DMS 273 (cell line): ENCODE data around the gene NEB.
A peak's percentile ranks its signal among the peaks of the same experiment; 100 is the strongest.

ENCODE experiments used
- DNase-seq: peaks from one replicate; lab custom pipeline; 2025; ENCODE audit not compliant: unreplicated experiment; lab: John Stamatoyannopoulos, UW

Gene NEB, protein sequence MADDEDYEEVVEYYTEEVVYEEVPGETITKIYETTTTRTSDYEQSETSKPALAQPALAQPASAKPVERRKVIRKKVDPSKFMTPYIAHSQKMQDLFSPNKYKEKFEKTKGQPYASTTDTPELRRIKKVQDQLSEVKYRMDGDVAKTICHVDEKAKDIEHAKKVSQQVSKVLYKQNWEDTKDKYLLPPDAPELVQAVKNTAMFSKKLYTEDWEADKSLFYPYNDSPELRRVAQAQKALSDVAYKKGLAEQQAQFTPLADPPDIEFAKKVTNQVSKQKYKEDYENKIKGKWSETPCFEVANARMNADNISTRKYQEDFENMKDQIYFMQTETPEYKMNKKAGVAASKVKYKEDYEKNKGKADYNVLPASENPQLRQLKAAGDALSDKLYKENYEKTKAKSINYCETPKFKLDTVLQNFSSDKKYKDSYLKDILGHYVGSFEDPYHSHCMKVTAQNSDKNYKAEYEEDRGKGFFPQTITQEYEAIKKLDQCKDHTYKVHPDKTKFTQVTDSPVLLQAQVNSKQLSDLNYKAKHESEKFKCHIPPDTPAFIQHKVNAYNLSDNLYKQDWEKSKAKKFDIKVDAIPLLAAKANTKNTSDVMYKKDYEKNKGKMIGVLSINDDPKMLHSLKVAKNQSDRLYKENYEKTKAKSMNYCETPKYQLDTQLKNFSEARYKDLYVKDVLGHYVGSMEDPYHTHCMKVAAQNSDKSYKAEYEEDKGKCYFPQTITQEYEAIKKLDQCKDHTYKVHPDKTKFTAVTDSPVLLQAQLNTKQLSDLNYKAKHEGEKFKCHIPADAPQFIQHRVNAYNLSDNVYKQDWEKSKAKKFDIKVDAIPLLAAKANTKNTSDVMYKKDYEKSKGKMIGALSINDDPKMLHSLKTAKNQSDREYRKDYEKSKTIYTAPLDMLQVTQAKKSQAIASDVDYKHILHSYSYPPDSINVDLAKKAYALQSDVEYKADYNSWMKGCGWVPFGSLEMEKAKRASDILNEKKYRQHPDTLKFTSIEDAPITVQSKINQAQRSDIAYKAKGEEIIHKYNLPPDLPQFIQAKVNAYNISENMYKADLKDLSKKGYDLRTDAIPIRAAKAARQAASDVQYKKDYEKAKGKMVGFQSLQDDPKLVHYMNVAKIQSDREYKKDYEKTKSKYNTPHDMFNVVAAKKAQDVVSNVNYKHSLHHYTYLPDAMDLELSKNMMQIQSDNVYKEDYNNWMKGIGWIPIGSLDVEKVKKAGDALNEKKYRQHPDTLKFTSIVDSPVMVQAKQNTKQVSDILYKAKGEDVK (N-terminal part only)

GRCh38 chr2:151733771-151734672 lies at the start of gene NEB:
Gene NEB, minus strand, starts transcription at chr2:151734476. Its CDS starts 1,320 bp downstream, at chr2:151733156.
- peak; percentile 28 for DNase-seq

DNA sequence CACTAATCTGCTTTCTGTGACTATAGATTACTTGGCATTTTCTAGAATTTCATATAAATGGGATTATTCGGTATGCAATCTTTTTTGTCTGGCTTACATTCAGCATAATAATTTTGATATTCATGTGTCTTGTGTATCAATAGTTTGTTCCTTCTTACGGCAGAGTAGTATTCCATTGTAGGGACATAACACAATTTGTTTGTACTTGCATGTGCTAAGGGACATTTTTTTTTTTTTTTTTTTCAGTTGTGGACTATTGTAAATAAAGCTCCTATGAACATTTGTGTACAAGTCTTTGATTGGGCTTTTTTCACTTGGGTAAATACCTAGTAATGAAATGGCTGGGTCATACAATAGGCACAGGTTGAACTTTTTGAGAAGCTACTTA lies 48.9 kb upstream of the NEB start:
- no peak for DNase-seq

- no peak for DNase-seq
Observed at GRCh38 chr2:151782378-151783132, 48.3 kb upstream of the NEB start.

- DNase-seq = no peak
Observed at GRCh38 chr2:151781642-151782041, 47.4 kb upstream of the NEB start.

- no peak for DNase-seq
Observed at GRCh38 chr2:151780938-151781337, 46.7 kb upstream of the NEB start.

DNA sequence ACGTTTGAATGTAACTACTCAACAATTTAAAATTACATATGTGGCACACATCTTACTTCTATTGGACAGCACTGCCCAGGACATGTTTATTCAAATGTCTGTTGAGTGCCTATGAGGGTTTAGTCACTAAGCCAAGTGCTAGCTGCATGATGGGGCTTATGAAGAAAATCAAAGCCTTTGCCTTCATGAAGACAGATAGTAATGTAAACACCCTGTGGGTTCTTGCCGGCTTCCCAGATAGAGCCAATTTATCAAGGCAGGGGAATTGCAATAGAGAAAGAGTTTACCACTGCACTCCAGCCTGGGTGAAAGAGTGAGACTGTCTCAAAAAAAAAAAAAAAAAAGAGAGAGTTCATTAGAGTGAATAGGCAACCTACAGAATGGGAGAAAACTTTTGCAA lies 43.7 kb upstream of the NEB start:
- no peak for DNase-seq

DNA sequence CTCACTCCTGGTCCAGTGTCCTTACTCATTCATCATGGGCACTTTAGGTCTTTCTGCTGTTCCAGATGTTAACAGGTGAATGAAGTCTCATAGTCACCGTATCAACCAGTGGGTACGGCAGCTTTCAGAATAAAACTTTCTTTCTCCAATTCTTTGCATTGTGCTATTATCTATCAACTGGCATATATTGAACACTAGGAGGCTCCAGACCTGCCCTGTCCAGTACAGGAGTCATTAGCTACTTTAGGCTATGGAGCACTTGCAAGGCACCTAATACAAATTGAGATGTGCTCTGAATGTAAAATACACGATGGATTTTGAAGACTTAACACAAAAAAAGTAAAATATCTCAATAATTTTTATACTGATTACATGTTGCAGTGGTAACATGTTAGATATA lies 43.2 kb upstream of the NEB start:
- DNase-seq = no peak

DNA sequence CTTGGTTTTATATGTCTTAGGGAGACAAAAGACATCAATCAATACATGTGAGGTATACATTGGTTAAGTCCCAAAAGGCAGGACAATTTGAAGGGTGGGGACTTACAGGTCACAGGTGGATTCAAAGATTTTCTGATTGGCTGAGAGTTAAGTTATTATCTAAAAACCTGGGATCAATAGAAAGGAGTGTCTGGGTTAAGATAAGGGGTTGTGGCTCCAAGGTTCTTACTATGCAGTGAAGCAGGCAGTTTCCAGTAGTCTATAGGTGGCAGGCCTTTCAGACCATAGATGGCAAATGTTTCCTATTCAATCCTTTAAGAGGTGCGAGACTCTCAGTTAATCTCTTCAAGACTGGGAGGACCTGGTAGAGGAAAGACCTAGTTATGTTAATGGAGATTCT lies 42.1 kb upstream of the NEB start:
- no peak for DNase-seq

DNA sequence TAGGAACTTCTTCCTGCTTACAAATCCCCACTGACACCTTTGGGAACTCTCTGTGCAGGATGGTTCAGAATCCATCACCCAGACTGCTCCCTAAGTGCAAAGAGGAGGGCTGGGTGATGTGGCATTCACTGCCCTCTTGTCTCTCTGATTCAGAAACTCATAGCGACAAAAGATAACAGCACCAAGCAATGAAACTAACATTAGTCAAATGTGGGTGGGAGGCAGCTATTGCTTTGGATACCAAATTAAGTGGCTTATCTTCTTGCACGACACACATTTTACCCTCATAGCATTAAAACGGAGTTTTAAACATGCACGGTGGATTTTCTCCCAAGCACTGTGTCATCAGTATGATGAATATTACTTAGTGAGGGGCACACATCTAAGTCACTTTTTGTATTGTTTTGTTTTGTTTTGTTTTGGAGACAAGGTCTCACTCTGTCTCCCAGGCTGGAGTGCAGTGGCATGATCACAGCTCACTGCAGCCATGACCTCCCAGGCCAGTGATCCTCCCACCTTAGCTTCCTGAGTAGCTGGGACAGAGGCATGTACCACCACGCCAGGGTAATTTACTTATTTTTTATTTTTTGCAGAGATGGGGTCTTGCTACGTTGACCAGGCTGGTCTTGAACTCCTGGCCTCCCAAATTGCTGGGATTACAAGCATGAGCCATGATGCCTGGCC lies 40.9 kb upstream of the NEB start:
- no peak for DNase-seq

GRCh38 chr2:151774506-151774905 lies 40.2 kb upstream of the NEB start:
- DNase-seq = no peak

DNA sequence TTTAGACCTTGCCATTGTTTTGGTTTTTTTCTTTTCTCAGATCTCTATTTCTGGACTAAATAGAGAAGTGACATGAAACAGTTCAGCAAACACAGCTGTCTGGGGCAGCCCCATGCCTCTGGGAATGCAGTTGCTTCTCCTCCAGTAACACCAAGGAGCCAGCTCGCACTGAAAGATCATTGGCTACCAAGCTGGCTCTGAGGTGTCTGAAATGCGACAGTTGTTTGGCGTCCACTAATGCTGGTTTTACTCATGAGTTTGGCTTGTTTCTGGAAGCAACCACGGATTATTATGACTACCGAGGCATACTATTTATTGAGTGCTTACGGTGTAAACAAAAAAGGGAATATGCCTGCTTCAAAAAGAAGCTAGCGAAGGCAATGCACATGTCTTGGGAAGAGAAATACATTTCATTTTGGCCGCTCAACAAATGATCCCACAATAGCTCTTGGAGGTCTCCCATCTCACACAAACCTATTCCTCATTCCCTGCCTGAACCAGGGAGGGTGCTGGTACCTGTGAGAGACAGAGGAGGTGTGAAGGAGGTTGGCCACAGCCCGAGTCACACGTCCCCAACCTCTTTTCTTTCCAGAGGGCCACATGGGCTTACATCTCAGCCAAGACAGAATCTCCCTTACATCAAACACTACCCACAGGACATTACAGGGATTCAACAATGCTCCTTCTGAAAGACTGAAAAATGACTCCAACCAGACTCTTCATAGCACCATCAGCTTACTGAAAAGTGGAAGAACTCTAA lies 37.5 kb upstream of the NEB start:
- DNase-seq = no peak

DNA sequence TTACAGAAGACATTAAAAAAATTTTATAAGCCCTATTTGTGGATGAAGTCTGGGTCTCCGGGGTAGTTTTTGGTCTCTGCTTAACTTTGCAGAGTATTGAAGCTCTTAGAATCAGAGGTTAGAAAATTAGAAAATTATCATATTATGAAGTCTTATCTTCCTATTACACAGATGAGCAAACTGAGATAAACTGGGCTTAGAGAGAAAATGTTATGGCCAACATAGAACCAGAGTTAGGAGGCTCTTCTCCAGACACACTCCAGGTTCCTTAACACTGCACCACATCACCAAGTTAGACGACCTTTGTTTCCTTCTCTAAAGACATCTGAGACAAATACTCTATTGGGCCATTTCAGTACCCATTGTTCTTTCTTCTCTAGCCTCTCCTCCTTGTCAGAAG lies 36.7 kb upstream of the NEB start:
- no peak for DNase-seq

- no peak for DNase-seq
Observed at GRCh38 chr2:151769606-151770005, 35.3 kb upstream of the NEB start.

- no peak for DNase-seq
Observed at GRCh38 chr2:151767536-151767935, 33.3 kb upstream of the NEB start.

DNA sequence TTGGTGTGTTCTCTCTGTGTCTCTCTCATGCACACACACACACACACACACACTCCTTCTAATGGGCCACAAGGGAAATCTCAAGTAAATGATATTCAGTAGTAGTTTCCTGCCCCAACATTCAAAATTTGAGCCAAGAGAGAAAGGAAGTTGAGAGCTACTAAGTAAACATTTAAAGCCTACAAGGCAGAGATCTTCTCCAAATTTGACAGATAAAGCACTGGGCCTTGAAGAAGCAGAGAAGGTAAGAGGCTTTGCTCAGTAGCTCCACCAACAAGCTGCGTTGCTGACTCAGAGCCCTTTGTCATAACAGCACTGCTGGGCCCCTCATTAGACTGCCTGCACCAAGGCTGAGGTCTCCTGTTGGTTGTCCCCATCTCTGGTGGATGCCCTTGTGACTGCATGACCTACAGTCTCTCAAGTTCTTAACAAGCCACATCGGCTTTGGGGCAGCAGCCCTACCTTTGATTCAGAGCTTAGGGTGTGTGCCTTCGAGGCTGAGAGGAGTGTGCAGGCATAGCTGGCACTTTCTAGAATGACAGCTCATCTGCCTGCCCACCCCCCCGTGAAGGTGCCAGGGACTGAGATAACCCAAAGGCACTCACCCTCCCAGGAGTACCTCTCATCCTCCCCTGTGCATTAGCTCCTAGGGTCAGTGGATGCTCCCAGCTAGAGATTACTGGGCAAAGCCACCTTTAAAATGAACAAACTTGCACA lies 32.3 kb upstream of the NEB start:
- no peak for DNase-seq

- no peak for DNase-seq
Observed at GRCh38 chr2:151765760-151766410, 31.6 kb upstream of the NEB start.

DNA sequence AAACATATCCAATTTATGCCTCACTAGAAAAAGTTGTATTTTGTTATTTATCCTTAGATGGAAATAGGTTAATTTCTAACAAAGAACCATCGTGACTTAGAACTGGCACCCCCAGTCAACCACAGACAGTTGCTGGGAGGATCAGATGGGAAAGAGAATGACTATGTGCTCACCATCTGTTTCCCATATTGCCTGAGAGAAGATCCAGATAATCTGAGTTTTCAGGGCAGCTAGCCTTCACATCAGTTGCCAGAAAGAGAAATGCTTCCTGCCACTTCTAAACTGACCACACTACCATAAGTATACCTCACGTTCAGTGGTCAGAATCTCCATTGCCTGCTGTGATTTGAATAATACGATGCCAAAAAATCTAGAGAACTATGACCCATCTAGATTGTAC lies 28.4 kb upstream of the NEB start:
- DNase-seq = peak; percentile 83
